22Rv1 (cell line): ENCODE measurements around the gene RHBDD2.

ENCODE experiments used
- ZFX ChIP-seq: fragments of 450-650 bp; IDR thresholded peaks from 2 replicates; pipeline ENCODE4 v1.6.1; 2017; ENCODE audit warnings: antibody characterized with exemption, borderline replicate concordance
- TF ChIP-seq, protein P1 (sequence below): fragments of 450-650 bp; IDR thresholded peaks from 2 replicates; pipeline ENCODE4 v1.5.1; 2017; ENCODE audit warnings: mild to moderate bottlenecking

DNA sequence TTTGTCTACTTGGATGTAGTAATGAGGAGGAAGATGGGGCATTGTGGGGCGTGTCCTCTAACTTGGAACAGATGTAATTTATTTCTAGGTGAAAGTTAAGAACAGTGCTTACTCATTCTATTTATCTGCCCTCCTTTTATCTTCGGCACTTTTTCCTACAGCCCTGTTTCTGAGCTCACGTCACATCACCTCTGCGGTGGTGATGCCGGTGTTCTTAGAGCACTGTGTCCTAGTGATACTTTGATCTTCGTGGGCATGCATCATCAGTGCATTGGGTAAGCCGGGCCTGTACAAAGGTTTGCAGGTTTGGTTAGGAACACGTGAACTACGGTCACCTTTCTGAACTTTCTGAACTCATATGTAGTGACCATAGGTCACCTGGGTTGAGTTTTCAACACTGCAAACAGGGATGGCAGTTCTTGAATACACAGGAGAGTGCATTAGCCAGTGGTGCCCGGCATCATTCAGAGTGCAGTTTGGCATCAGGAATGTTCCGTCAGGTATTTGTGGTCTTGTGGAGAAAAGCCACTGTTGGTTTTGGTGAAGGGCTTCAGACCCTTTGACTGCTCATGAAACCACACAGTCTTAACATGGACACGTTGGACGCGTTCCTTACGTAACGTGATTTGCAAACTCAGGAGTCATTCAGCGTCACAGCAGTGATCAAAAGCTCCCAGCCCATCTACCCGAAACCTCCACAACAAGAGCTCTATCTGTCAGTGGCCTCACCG is 41.8 kb downstream of the RHBDD2 start:
- TF ChIP-seq, protein P1, sequence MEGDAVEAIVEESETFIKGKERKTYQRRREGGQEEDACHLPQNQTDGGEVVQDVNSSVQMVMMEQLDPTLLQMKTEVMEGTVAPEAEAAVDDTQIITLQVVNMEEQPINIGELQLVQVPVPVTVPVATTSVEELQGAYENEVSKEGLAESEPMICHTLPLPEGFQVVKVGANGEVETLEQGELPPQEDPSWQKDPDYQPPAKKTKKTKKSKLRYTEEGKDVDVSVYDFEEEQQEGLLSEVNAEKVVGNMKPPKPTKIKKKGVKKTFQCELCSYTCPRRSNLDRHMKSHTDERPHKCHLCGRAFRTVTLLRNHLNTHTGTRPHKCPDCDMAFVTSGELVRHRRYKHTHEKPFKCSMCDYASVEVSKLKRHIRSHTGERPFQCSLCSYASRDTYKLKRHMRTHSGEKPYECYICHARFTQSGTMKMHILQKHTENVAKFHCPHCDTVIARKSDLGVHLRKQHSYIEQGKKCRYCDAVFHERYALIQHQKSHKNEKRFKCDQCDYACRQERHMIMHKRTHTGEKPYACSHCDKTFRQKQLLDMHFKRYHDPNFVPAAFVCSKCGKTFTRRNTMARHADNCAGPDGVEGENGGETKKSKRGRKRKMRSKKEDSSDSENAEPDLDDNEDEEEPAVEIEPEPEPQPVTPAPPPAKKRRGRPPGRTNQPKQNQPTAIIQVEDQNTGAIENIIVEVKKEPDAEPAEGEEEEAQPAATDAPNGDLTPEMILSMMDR, result no peak
- no peak for TF ChIP-seq ZFX
